Adrenal gland (tissue), 5 donors: ENCODE results near the gene OIP5.

Experiments used
- POLR2A ChIP-seq, 2 donors: fragments of 450-650 bp; IDR thresholded peaks; one replicate each; pipeline ENCODE4 v1.6.1; 2017; ENCODE audit warnings: antibody characterized with exemption in 2 of 2, mild to moderate bottlenecking in 2 of 2, moderate library complexity in 1 of 2
- TF ChIP-seq, protein P1 (sequence below), 6 experiments: fragments of 450-650 bp in 4 of 6; fragments of 200-600 bp in 2 of 6; sonication (generic) in 1 of 6; IDR thresholded peaks; 1 replicate in 5 of 6; 2 replicates in 1 of 6; pipeline versions ENCODE4 v1.5.1 to v1.8.0; 2016 to 2021; ENCODE audit warnings: antibody characterized with exemption in 6 of 6, mild to moderate bottlenecking in 2 of 6, moderate library complexity in 1 of 6
- donor health status: DM: no; HTN: no; CAD: no.

GRCh38 chr15:41341519-41341918, 9.1 kb upstream of the OIP5 start:
- TF ChIP-seq POLR2A (IDR thresholded peaks at IDR 0.05), result no peak
- TF ChIP-seq, protein P1, sequence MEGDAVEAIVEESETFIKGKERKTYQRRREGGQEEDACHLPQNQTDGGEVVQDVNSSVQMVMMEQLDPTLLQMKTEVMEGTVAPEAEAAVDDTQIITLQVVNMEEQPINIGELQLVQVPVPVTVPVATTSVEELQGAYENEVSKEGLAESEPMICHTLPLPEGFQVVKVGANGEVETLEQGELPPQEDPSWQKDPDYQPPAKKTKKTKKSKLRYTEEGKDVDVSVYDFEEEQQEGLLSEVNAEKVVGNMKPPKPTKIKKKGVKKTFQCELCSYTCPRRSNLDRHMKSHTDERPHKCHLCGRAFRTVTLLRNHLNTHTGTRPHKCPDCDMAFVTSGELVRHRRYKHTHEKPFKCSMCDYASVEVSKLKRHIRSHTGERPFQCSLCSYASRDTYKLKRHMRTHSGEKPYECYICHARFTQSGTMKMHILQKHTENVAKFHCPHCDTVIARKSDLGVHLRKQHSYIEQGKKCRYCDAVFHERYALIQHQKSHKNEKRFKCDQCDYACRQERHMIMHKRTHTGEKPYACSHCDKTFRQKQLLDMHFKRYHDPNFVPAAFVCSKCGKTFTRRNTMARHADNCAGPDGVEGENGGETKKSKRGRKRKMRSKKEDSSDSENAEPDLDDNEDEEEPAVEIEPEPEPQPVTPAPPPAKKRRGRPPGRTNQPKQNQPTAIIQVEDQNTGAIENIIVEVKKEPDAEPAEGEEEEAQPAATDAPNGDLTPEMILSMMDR (IDR thresholded peaks at IDR 0.05), result no peak
